ENCODE measurements around the gene ASGR2.

DNA sequence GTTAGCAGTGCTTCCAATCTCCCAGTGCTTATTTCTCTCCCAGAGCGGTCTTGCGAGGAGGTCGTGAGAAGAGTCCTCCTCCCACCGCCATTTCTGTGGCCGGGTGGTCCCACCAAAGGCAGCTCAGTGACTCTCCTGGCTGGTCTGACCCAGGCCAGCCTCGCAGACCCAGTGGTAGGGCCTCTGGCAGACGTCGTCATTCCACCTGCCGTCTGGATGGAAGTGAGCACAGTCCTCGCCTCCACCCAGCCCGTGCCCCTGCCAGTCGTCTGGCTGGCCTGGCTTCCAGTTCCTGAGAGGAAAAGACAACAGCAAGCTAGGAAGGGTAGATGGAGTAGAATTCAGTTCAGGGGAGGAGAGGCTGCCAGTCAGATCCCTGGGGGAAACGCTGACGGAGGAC lies 39.7 kb downstream of the ASGR2 start:
- TF ChIP-seq POLR2AphosphoS5 (IDR thresholded peaks at IDR 0.05) (no peak), EP300 (IDR thresholded peaks at IDR 0.05) (no peak), POLR2A (IDR thresholded peaks at IDR 0.05) (no peak)
- TF ChIP-seq, protein P1, sequence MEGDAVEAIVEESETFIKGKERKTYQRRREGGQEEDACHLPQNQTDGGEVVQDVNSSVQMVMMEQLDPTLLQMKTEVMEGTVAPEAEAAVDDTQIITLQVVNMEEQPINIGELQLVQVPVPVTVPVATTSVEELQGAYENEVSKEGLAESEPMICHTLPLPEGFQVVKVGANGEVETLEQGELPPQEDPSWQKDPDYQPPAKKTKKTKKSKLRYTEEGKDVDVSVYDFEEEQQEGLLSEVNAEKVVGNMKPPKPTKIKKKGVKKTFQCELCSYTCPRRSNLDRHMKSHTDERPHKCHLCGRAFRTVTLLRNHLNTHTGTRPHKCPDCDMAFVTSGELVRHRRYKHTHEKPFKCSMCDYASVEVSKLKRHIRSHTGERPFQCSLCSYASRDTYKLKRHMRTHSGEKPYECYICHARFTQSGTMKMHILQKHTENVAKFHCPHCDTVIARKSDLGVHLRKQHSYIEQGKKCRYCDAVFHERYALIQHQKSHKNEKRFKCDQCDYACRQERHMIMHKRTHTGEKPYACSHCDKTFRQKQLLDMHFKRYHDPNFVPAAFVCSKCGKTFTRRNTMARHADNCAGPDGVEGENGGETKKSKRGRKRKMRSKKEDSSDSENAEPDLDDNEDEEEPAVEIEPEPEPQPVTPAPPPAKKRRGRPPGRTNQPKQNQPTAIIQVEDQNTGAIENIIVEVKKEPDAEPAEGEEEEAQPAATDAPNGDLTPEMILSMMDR (IDR thresholded peaks at IDR 0.05), result no peak
